GM13976 (cell line): Measurements from ENCODE around the gene PCDH10.
"Not testable (repeated sequence)": the region's sequence is repeated elsewhere in the genome, so short reads cannot be mapped to it uniquely, and the experiment has no call there.

Source experiments
- DNase-seq: peaks from one replicate; pipeline ENCODE4 v3.0.0; 2012; ENCODE audit warnings: low spot score
- CTCF ChIP-seq: IDR thresholded peaks from 2 replicates; pipeline ENCODE4 v1.5.1; 2012; ENCODE audit warnings: borderline replicate concordance, mild to moderate bottlenecking; ENCODE audit not compliant: insufficient read depth; ENCODE audit errors: extremely low read depth, missing control alignments, control extremely low read depth
- in situ Hi-C: fragments of 300-500 bp; cut with MboI; formaldehyde crosslinking; loops from one replicate; pipeline ENCODE4 v1.12.0; 2022; ENCODE audit warnings: low sequenced_read_pairs, mixed read lengths, inconsistent platforms; ENCODE audit not compliant: unreplicated experiment

Gene PCDH10

GRCh38 chr4:133189147-133189517 is 40.0 kb downstream of the PCDH10 start:
- TF ChIP-seq CTCF = no peak
- in situ Hi-C loops = no loop called here
- DNase-seq = no peak

- no peak for TF ChIP-seq CTCF
- no peak for DNase-seq
- in situ Hi-C loops = no loop called here
These were observed 41.0 kb downstream of the PCDH10 start for GRCh38 chr4:133190098-133190497.

- no peak for DNase-seq
- in situ Hi-C loops = no loop called here
- no peak for TF ChIP-seq CTCF
These were observed 59.7 kb downstream of the PCDH10 start for GRCh38 chr4:133208694-133209285.

- no peak for TF ChIP-seq CTCF
- in situ Hi-C loops = no loop called here
- no peak for DNase-seq
These were observed 84.8 kb downstream of the PCDH10 start for GRCh38 chr4:133233922-133234321.

- in situ Hi-C loops = not testable (repeated sequence)
These were observed 91.4 kb downstream of the PCDH10 start for GRCh38 chr4:133240451-133240850.

More at GRCh38 chr4:133240451-133240850, 91.4 kb downstream of the PCDH10 start:
- DNase-seq = not testable (repeated sequence)
